Activated CD4-positive, CD25-positive, alpha-beta regulatory T cell treated with anti-CD3 and anti-CD28 coated beads, Interleukin-2, amount 50 U/mL, for 24 hours (primary cell): ENCODE measurements around the gene TBC1D25.

Experiments used
- ATAC-seq, 2 donors: fragments of 150-1000 bp; cut with Tn5 transposase; one replicate each; pipeline ENCODE4 v1.10.0; 2021; ENCODE audit warnings: mild to moderate bottlenecking in 1 of 2, moderate library complexity in 1 of 2

Gene TBC1D25, protein sequence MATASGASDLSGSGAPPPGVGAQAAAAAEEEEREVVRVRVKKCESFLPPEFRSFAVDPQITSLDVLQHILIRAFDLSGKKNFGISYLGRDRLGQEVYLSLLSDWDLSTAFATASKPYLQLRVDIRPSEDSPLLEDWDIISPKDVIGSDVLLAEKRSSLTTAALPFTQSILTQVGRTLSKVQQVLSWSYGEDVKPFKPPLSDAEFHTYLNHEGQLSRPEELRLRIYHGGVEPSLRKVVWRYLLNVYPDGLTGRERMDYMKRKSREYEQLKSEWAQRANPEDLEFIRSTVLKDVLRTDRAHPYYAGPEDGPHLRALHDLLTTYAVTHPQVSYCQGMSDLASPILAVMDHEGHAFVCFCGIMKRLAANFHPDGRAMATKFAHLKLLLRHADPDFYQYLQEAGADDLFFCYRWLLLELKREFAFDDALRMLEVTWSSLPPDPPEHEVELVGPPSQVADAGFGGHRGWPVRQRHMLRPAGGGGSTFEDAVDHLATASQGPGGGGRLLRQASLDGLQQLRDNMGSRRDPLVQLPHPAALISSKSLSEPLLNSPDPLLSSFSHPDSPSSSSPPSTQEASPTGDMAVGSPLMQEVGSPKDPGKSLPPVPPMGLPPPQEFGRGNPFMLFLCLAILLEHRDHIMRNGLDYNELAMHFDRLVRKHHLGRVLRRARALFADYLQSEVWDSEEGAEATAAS

DNA sequence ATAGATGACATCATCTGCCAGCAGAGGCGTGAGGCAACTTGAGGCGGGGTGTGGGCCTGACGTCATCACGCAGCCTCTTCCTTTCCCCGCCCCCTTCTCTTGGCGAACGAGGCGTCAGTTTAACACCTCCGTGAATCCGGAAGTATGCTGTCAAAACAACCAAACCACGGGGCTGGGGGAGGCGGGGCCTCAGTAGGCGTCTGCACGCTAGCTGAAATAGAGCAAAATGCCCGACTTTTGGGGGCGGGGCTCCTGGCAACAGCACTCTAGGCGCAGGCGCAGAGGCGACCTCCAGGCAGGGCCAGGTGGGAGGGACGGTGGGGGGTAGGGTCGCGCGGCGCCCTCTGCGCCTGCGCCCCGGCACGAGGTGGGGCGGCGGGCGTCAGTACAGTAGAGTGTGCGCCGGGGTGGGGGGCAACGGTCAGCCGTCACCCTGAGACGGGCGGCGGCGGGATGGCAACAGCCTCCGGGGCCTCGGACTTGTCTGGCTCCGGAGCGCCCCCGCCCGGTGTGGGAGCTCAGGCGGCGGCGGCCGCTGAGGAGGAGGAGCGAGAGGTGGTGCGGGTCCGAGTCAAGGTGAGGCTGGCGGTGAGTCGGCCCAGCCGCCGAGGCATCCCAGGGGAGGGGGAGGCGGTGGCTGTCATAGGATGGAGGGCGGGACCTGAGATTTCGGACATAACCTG lies at the start of gene TBC1D25:
Gene TBC1D25 (plus strand): TSS at position 370 of the 683 bp plus-strand sequence. CDS start 84 bp downstream, at position 454.
- ATAC-seq: peak; percentile 86 to 88

DNA sequence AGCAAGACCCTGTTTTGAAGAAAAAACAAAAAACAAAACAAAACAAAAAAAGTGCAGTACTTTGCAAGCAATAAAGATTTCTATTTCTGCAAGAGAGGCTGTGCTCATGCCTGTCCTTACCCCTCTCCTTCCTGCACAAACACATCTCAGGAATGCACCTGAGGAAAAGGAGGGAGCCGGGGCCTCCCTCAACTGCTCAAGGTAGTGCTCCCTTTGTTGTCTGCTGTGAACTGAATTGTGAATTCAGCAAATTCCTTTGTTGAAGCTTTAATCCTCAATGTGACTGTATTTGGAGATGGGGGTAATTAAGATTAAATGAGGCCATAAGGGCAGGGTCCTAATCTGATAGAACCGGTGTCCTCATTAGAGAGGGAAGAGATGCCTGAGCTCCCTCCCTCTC lies 49.6 kb upstream of the TBC1D25 start:
- no peak for ATAC-seq

DNA sequence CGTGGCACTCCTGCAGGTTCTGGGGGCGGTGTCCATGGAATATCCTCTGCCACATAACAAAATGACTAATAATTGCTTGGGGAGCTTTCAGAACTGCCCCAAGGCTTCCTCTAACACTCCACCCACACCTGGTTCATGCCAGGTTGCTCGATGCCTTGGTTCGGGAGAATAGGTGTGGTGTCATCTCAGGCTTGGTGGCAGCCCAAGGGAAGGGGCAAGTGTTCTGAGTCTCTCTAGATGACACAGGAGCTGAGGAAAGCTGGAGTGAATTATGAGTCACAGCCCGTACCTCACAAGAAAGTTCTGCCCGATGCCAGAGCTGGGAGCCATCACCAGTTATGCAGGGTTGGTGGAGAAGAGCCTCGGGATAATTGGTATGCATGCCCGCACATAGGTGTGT lies 48.9 kb upstream of the TBC1D25 start:
- ATAC-seq: no peak

DNA sequence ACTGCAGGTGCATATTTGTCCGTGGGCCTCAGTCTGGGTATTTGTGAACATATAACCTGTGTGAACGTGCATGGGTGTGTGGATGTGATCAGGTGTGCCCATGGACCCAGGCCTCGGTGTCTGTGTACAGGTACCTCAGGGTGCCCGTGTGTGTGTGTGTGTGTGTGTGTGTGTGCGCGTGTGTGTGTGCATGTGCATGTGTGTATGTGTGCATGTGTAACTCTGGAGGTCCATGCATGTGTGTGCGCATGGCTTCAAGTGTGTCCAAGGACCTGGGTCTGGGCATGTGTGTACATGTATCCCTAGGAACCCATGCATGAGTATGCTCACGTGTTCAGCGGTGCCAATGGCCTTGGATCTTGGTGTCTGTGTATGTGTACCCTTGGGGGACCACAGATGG lies 47.7 kb upstream of the TBC1D25 start:
- ATAC-seq: no peak

DNA sequence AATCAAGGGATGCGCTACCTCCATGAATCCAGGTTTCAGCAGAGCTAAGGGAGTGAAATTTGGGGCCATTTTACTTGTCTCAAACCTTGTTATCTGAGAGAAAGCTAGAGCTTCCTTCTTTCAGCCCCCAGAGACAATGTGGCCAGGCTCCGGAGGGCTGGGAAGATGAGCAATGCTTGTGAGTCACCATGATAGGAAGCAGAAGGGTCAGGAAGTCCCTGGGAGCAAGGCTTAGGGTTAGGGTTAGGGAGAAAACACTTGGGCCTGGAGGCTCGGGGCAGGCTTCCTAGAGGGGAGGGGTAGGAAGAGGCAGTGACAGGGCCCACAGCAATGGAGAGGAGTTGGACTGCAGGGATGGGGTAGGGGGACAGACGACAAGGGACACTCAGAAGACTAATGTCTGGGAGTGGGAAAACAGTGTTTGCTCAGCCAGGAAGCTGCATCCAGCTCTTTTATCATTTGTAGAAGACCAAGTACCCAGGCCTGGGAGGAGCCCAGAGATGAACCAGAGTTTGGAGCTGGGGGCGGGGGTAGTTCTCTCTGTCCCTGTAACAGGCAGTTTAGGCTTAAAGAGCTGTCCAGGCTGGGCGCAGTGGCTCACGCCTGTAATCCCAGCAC lies 47.1 kb upstream of the TBC1D25 start:
- ATAC-seq: no peak

DNA sequence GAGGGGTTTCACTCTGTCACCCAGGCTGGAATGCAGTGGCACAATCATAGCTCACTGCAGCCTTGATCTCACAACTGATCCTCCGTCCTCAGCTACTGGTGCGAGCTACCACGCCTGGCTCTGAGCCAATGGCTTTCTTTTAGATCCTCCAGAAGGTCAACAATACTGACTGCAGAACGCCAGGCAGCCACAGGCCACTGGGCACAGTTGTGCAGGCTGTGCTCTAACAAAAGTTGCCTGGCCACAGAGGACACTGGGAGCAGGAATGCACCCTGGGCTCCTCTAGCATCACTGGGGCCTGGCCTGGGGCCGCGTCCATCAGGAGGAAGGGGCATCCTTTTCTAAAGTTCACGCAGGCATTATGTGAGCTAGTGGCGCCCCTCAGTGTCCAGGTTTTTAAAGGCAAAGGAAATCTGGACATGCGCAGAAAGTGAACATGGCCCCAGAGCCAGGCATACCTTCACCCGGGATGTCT lies 45.6 kb upstream of the TBC1D25 start:
- no peak for ATAC-seq

DNA sequence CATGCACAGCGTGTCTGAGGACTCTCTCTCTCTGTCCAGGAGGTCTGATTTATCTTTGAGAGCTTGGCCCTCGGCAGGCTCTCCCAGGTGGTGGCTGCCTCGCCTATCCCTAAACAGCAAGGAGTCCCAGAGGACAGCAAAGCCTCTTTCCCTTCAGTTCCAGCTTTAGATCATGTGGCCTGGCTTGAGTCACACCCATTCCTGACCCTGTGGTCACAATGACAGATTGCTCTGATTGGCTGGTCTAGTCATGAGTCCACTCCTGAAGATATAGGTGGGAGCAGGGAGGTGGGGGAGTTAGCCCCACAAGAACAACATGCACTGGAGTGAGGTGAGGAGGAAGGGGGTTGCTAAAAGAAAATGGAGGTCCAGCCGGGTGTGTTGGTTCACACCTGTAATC lies 42.9 kb upstream of the TBC1D25 start:
- no peak for ATAC-seq

DNA sequence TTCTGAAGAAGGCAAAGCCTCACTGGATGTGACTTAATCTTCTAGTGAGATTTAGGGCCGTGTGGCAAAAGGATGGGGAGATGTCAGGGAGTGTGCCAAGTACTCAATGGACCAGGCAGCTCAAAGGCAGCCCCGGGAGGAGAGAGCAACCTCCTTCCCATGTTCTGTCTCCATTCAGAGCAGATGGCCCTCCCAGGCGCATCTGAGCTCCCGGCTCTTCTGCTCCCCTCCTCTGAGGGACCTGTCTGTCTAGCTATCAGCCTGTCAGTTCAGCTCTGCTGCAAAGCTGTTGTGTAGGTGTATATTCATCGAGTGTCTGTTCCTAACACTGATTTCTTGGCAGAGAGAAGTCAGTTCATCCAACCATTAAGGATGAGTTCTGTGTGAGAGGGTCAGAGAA lies 41.6 kb upstream of the TBC1D25 start:
- ATAC-seq: no peak

DNA sequence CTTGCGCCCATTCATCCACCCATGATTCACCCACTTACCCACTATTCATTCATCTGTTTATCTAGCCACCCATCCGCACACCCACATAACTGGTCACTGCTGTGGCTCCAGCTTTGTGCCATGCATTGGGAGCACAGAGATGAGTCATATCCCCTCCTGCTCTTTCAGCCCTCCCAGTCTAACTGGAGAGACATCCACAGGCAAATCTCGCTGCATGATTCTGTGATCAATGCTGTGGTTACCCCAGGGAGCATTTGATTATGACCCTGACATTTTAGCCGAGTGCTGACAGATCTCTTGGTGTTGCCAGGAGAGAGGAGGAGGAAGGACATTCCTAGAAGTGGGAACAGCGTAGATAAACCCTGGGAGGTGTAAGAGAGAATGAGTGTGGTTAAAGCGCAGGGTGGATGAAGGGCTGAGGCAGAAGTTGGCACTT lies 41.1 kb upstream of the TBC1D25 start:
- no peak for ATAC-seq

DNA sequence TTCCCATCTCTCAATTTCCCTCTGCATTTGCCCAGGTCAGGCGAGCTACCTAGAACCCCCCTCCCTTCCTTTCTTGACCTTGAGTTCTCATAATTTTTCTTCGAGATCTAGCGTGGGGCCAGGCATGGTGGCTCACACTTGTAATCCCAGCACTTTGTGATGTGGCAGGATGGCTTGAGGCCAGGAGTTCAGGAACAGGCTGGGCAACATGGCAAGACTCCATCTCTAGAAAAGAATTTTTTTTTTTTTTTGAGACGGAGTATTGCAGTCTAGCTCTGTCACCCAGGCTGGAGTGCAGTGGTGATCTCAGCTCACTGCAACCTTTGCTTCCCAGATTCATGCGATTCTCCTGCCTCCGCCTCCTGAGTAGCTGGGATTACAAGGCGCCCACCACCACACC lies 35.3 kb upstream of the TBC1D25 start:
- ATAC-seq: no peak

DNA sequence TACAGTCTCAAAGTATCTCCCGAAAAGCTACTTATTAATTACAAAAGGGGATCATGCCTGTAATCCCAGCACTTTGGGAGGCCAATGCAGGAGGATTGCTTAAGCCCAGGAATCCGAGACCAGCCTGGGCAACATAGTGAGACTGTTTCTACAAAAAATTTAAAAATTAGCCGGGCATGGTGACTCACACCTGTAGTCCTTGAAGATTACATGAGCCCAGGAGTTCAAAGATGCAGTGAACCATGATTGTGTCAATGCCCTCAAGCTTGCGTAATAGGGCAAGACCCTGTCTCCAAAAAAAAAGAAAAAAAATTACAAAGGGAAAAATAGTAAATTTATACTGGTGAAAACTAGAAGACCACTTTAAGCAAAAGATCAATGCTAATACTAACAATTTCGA lies 34.0 kb upstream of the TBC1D25 start:
- ATAC-seq: no peak

DNA sequence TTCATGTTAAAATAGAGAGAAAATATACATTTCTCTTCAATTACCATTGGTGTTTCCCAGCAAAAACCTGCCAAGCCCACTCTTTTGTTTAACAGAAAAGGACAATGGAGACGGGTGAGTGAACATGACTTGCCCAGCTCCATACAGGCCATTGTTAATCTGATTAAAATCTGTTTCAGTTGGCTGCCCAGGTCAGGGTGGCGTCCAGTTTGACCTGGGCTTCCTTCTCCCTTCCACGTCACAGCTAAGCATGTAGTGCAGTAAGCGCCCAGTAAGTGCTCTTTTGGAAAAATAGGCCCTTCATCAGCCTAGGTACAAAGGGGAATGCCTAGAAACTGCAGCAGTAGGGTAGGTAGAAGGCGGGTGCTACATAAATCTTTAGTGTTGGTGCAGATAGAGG lies 32.3 kb upstream of the TBC1D25 start:
- ATAC-seq: no peak

DNA sequence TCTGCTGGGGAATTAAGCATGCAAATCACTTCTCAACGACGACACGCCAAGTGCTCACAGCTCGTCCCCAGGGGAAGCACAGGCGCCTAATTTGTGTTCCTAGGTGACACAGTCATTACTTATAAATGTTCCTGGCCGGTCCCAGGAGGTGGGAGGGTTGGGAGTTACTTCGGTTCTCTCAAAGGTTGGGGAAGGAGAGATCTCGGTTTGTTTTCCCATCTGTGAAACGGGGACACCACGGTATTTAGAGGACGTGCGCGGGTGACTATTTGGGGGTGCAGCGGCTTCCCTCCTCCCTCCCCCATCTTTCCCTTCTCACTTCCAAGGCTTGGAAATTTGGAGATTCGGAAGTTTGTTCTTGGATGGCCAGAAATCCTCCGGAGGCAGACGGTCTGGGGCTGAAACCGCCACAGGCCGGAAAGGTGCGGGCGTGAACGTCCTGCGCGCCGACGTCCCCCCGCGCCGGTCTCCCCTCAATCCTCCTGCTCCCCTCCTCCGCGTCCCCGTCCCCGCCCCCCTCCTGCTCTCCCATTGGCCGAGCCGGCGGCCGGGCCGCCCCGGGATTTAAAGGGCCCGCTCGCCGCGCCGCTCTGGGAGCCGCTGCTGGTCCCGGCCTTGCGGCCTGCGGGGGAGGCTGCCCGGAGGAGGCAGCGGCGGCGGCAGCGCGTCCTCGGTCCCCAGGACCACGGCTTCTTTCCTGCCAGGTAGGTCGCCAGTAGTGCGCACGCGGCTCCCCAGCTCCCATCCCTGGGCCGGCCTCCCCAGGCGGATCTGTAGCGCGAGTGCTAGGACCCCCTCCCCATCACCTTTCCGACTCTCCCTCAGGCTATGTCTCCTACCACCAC lies 30.9 kb upstream of the TBC1D25 start, which contains the start of gene PORCN:
Gene PORCN (plus strand): TSS at position 593 of the 845 bp plus-strand sequence. CDS start 829 bp downstream, outside the sequence.
- peak; percentile 92 to 95 for ATAC-seq

DNA sequence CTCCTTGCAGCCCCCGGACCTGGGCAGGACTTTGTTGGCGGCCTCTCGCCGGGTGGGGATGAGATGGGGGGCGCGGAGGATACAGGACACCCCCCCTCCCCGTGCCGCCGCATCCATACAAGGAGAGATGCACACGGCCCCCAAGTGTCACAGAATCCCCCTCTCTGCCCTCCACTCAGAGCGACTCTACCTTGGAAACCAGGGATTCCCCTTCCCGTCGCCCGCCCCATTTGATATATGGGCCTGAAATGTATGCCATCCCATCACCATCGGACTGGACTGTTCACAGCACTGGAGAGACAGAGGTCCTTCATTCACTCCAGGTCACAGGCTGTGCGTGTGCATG lies 30.3 kb upstream of the TBC1D25 start:
- ATAC-seq: peak; percentile 22 to 25

DNA sequence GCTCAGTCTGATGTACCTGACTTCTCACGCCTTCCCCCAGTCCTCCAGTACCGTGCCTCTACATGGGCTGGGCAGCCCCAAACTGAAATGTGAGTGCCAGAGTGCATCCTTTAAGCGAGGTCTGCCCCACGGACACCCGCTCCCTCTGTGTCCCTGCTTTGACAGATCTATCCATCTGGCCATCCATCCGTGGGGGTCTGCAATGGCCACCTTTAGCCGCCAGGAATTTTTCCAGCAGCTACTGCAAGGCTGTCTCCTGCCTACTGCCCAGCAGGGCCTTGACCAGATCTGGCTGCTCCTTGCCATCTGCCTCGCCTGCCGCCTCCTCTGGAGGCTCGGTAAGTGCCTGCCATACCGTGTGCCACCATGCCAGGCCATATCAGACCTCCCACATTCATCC lies 29.9 kb upstream of the TBC1D25 start:
- ATAC-seq: peak in 1 of 2 donors; percentile 9

DNA sequence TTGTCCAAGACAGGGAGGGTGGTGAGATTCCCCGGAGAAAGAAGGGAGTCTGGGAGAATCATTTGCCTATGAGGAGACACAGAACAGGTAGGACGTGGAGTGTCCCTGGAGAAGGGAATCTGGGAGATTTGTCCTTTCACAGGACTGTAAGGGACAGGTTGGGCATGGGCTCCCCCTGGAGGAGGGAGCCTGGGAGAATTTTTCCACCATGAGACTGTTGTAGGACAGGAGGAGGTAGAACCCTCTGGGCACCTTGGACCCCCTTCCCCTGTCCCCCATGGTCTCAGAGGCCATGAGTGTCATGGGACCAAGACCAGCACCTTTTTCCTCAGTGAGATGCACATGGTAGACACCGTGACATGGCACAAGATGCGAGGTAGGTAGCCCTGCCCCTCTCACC lies 28.0 kb upstream of the TBC1D25 start:
- ATAC-seq: no peak

DNA sequence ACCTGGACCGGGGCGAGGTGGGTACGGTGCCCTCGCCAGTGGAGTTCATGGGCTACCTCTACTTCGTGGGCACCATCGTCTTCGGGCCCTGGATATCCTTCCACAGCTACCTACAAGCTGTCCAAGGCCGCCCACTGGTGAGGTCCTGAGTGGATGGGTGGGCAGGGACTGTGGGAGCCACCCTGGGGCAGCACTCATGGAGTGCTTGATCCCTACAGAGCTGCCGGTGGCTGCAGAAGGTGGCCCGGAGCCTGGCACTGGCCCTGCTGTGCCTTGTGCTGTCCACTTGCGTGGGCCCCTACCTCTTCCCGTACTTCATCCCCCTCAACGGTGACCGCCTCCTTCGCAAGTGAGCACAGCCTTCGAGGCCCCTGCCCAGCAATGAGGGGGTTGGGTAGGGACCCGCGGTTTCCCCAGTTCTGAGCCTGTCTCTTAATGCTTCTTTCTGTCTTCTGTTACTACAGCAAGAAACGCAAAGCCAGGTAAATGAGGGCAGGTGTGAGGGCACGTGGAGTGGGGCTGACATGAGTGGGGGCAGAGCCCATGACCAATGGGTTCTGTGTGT lies 27.1 kb upstream of the TBC1D25 start:
- no peak for ATAC-seq

DNA sequence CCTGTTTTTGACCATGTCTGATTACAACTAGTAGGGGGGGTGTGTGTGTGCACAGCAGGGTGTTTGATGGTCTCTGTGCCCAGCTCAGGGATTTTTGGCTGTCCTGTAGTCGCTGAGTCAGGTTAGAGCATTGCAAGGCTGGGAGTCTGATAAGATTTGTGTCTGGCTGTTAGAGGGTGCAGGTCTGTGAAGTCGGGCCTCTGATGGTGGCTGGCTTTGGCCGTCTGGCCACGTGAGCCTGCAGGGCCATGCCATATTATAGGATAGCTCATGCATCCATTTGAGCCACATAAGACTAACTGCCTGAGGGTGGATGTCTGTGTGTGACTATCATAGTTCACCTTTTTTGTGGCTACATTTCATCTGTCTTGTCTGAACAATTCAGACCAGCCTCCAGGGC lies 25.8 kb upstream of the TBC1D25 start:
- no peak for ATAC-seq

DNA sequence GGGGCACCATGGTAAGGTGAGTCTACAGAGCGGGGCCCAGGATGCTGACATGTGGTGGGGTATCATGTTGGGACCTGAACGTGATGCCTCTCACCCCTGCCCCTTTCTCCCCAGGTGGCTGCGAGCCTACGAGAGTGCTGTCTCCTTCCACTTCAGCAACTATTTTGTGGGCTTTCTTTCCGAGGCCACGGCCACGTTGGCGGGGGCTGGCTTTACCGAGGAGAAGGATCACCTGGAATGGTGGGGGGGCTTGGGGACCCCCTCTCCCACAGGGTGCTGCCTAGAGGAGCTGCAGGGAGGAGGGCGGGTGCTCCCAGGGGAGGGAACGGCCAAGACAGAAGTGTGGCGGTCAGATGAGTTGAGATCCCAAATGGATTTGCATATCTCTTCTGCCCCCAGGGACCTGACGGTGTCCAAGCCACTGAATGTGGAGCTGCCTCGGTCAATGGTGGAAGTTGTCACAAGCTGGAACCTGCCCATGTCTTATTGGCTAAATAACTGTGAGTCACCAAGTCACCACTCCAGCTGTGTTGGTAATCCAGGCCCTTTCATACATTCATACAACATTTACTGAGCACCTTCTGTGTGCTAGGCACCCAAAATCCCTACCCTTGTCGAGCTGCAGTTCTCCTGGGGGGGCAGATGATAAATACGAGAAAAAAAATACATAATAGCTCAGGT lies 25.2 kb upstream of the TBC1D25 start:
- no peak for ATAC-seq

DNA sequence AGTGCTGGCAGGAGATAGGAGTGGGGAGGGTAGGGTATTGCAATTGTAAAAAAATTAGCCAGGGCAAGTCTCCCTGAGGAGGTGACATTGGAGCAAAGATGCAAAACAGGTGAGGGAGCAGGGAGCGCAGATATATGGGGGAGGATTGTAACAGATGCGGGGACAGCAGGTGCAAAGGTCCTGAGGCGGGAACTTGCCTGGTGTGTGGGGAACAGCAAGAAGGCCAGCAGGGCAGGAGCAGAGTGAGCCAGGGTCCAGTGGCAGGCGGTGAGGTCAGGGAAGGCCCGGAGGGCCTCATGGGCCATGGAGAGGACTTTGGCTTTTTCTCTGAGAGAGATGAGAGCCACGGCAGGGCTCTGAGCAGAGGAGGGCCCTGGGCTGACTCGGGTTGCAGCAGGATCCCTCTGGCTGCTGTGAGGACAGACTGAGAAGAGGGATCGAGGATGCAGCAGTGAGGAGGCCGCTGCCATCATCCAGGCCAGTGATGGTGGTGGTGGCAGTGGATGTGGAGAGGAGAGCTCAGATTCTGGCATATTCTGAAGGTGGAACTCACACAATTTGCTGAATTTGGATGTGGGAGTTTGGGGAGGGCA lies 24.6 kb upstream of the TBC1D25 start:
- no peak for ATAC-seq

DNA sequence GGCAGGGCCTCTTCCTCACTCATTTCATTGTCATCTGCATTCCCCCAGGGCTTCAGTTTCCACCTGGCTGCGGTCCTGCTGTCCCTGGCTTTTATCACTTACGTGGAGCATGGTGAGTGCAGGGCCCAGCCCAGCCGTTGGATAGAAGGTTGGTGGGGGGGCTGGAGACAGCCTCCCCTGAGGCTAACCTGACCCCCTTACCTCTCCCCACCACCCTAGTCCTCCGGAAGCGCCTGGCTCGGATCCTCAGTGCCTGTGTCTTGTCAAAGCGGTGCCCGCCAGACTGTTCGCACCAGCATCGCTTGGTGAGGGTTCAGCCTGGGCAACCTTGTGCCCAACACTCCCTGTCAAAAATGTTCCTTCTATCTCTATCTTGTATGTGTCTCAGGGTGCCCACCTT lies 23.7 kb upstream of the TBC1D25 start:
- ATAC-seq: no peak
